Measurements from ENCODE around the gene HMG20B.

DNA sequence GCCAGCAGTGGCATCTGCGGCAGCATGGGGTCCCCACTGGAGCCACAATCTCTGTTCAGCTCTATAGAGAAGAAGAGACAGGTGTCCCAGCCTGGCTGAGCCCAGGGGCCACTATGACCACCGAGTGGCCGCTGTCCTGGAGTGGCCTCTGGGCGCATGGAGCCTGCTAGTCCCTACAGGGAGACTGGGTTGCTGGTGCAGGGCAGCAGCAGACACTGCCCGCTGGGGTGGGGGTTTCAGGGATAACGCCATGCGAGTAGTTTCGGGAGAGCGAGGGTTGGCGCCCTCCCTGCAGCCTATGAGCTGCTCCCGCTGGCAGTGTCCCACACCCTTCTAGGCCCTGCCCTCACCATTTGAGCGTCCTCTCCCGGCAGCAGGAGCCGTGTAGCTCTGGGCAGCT lies 44.7 kb upstream of the HMG20B start:
- TF ChIP-seq POLR2AphosphoS5 (IDR thresholded peaks at IDR 0.05; ENCODE audit: low read depth, low read length), result no peak
- no peak for TF ChIP-seq POLR2A (IDR thresholded peaks at IDR 0.05; ENCODE audit: low read depth, low read length)
- no peak for TF ChIP-seq TAF1 (IDR thresholded peaks at IDR 0.05; ENCODE audit: borderline replicate concordance, low read depth, low read length)
